Measurements from ENCODE around the gene TACR1. TPM values are rescaled to one million over a fixed set of nuclear protein-coding genes. Genes with fewer than 3 reads are reported as not detected.

The TACR1 gene
- total and polyA plus RNA-seq, 2 of the 8 experiments (the other 6 are each of a cell fraction or from before 2014, with no cell fraction given), result 0.09 to 0.37 TPM

- H2BK5ac ChIP-seq (ENCODE audit: low read depth, low read length), result no peak overlapping the region
- H2BK20ac ChIP-seq (ENCODE audit: low read length), result no peak overlapping the region
- no peaks in the 10 kb centered on the region for H4K20me1 ChIP-seq (replicated peaks in 1 of 2; ENCODE audit: control insufficient read depth in 1 of 2, insufficient read depth in 2 of 2, low read length in 2 of 2)
- no peak overlapping the region for H2AFZ ChIP-seq (ENCODE audit: low read length)
- H2BK120ac ChIP-seq (replicated peaks; ENCODE audit: low read depth, low read length), result no peak overlapping the region
- H3K4me2 ChIP-seq (ENCODE audit: insufficient read depth in 1 of 2, low read depth in 2 of 2, low read length in 2 of 2), result no peak overlapping the region
- no peak overlapping the region for H4K8ac ChIP-seq (ENCODE audit: extremely low read depth, insufficient read depth, low read length)
- no peak overlapping the region for H3K27ac ChIP-seq (ENCODE audit: low read depth, low read length)
- H3K23ac ChIP-seq (ENCODE audit: insufficient read length), result no peak overlapping the region
- H3K27me3 ChIP-seq (replicated peaks in 1 of 4; ENCODE audit: control insufficient read depth in 3 of 4, extremely low read depth in 1 of 4, insufficient read depth in 3 of 4, low read length in 3 of 4), result peaks cover 18 to 34% (median 32%) of the 10 kb centered on the region in 4 experiments
- H2BK12ac ChIP-seq (ENCODE audit: low read depth, low read length), result no peak overlapping the region
- no peak overlapping the region for H3K14ac ChIP-seq (ENCODE audit: insufficient read length)
- H4K5ac ChIP-seq (ENCODE audit: insufficient read length, low read depth, low read length), result no peak overlapping the region
- FAIRE-seq, result no peak
- H3K56ac ChIP-seq (replicated peaks; ENCODE audit: insufficient read length, low read depth, low read length), result no peak overlapping the region
- WGBS, 2 experiments (ENCODE audit: extremely low coverage in 1 of 2, insufficient coverage in 1 of 2, insufficient read length in 1 of 2, insufficient replicate concordance in 2 of 2, low coverage in 1 of 2, low lambda C conversion rate in 2 of 2, missing lambda C conversion rate in 1 of 2), result 77% methylated on average over 1 of the region's 1 CpG; no CpG with 5 or more reads in 1 of the 2 experiments
- H3K18ac ChIP-seq (ENCODE audit: extremely low read depth, low read length), result no peak overlapping the region
- no peaks in the 10 kb centered on the region for H3K79me1 ChIP-seq (ENCODE audit: low read depth, low read length)
- H3K36me3 ChIP-seq (ENCODE audit: control insufficient read depth in 2 of 4, insufficient read depth in 4 of 4, low read length in 3 of 4), result no peaks in the 10 kb centered on the region
- H2AK5ac ChIP-seq (ENCODE audit: low read depth, low read length), result no peak overlapping the region
- no peaks in the 10 kb centered on the region for H3K79me2 ChIP-seq (ENCODE audit: control insufficient read depth in 1 of 2, insufficient read depth in 2 of 2, low read length in 2 of 2)
- no peak for DNase-seq (ENCODE audit: low read depth in 1 of 2, low spot score in 2 of 2)
- ChIA-PET CTCF (ENCODE audit: partially characterized antibody) (interaction anchor here (1.3 to 1.7 kb wide), 2 partner anchors 11 to 67 kb away, joined by 3 to 10 read pairs; no protein-coding TSS in a partner anchor), POLR2A (ENCODE audit: partially characterized antibody) (interaction anchor here (0.7 kb wide), 1 partner anchor 190 kb away, joined by 3 read pairs; no protein-coding TSS in a partner anchor)
- no peak overlapping the region for H3K4me3 ChIP-seq (ENCODE audit: extremely low read depth in 1 of 4, insufficient read depth in 2 of 4, low read depth in 3 of 4, low read length in 4 of 4)
- no peaks in the 10 kb centered on the region for H3K9me3 ChIP-seq (ENCODE audit: insufficient read depth in 2 of 2, low read depth in 1 of 2, low read length in 1 of 2)
- no peak overlapping the region for H3K9ac ChIP-seq (replicated peaks in 1 of 4; ENCODE audit: extremely low read depth in 1 of 4, low read depth in 3 of 4, low read length in 3 of 4)
- H4K91ac ChIP-seq (replicated peaks; ENCODE audit: insufficient read length, low read length), result no peak overlapping the region
- no peak overlapping the region for H2BK15ac ChIP-seq (ENCODE audit: low read length)
- H3K4me1 ChIP-seq (replicated peaks in 1 of 4; ENCODE audit: control insufficient read depth in 3 of 4, insufficient read depth in 4 of 4, low read length in 3 of 4), result peaks cover 0 to 12% (median 4%) of the 10 kb centered on the region in 4 experiments; a peak in 4 of 7 replicates
- H3K4ac ChIP-seq (replicated peaks; ENCODE audit: insufficient read length, low read depth, low read length), result no peak overlapping the region
- H3K23me2 ChIP-seq (ENCODE audit: low read depth, low read length), result peaks cover 8% of the 10 kb centered on the region
- no peak for TF ChIP-seq FOSL1 (IDR thresholded peaks at IDR 0.05; ENCODE audit: insufficient read depth, low read depth, low read length)
- no peak for TF ChIP-seq EGR1 (IDR thresholded peaks at IDR 0.05; ENCODE audit: borderline replicate concordance, low read depth, low read length)
- no peak for TF ChIP-seq MAFK (IDR thresholded peaks at IDR 0.05; ENCODE audit: low read depth, low read length)
- no peak for TF ChIP-seq EZH2 (IDR thresholded peaks at IDR 0.05; ENCODE audit: low read depth, low read length, severe bottlenecking)
- TF ChIP-seq SIX5 (IDR thresholded peaks at IDR 0.05; ENCODE audit: low read depth, low read length), result no peak
- no peak for TF ChIP-seq ZNF274 (IDR thresholded peaks at IDR 0.05; ENCODE audit: borderline replicate concordance, extremely low read depth, low read length)
- TF ChIP-seq CHD2 (IDR thresholded peaks at IDR 0.05; ENCODE audit: low read length), result no peak
- TF ChIP-seq USF2 (IDR thresholded peaks at IDR 0.05; ENCODE audit: low read length), result no peak
- TF ChIP-seq MAX (IDR thresholded peaks at IDR 0.05), result no peak
- TF ChIP-seq NANOG (IDR thresholded peaks at IDR 0.05; ENCODE audit: insufficient read depth, low read depth, low read length, poor library complexity, severe bottlenecking), result no peak
- no peak for TF ChIP-seq NRF1 (IDR thresholded peaks at IDR 0.05; ENCODE audit: low read depth, low read length)
- no peak for TF ChIP-seq JUND (IDR thresholded peaks at IDR 0.05; ENCODE audit: low read length)
Observed at GRCh38 chr2:75195076-75195691, 4.1 kb downstream of the TACR1 start.

Data from H1 (cell line).